Activated CD8-positive, alpha-beta memory T cell treated with anti-CD3 and anti-CD28 coated beads, Interleukin-2, amount 50 U/mL, for 48 hours (primary cell): Measurements from ENCODE around the gene IGFLR1.
"Not testable (repeated sequence)": the region's sequence is repeated elsewhere in the genome, so short reads cannot be mapped to it uniquely, and the experiment has no call there.

Experiments used
- DNase-seq: peaks from one replicate; pipeline ENCODE4 v3.0.0-alpha.2; 2020

The IGFLR1 gene

DNA sequence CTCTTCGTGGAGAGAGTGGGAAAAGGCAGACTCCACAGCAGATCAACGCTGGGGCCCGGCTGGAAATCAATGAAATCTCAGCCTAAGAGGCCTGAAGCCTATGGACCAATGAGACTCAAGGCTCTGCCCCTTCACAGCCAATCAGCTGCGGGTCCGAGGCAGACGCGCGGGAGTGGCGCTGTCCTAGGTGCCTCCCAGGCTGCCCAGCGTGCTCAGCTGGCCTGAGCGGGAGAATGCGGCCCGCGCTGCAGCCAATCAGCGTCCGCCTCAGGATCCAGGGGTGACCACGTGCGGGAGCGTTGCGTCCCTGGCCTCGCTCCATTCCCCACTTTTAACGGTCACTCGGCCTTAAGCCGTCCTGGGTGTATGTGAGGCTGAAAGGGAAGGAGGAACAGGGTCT, 38.0 kb downstream of the IGFLR1 start, which contains the start of gene ZBTB32:
TSS of gene ZBTB32 (plus strand) at position 341 of the 400 bp plus-strand sequence. CDS start 10,069 bp downstream, outside the sequence.
- peak; percentile 68 for DNase-seq

DNA sequence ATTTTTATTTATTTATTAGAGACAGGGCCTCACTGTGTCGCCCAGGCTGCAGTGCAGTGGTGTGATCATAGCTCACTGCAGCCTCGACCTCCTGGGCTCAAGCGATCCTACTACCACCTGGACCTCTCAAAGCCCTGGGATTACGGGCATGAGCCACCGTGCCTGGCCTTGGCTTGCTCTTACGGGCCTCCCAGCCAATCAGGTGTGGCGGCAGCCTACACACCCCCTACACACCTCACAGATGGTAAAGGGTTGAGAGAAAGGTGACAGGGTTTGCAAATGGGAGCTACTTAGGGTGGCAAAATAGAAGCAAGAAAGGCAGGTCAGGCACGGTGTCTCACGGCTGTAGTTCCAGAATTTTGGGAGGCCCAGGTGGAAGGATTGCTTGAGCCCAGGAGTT, 38.9 kb downstream of the IGFLR1 start:
- no peak for DNase-seq

DNA sequence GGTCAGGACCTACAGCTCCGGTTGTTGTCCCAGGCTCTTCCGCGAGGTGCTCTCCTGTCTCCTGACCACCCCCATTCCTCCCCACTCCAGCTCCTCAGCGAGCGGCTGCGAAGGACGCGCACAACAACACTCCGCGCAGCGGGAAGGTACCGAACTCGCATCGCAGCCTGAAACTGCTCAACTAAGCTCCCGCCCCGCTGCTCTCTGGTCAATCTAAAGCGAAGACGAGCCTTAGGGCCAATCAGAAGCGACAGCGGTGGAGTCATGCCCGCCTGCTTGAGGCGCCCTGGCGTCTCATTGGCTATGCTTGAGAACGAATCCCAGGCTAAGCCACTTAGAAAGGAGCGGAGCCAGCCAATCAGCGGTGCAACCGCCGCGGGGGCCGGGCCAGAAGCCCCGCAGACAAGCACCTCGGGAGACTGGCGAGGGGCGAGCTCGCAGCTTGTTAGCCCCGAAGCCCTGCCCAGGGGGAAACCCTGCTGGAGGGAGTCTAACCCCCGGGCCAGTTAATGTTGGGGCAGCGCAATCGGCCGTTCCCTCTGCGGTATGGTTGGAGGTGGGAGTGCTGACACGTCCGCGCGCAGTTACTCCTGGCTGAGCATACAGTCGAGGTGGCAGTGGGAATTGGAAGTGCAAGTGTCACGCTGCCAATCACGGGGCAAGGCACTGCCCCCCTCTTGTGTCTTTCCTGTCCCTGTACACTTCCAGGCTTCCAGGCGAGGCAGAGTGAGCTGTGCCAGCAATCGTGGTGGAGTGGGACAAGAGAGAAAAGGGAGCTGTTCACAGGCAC, 39.8 kb downstream of the IGFLR1 start:
- DNase-seq, result peak; percentile 94

DNA sequence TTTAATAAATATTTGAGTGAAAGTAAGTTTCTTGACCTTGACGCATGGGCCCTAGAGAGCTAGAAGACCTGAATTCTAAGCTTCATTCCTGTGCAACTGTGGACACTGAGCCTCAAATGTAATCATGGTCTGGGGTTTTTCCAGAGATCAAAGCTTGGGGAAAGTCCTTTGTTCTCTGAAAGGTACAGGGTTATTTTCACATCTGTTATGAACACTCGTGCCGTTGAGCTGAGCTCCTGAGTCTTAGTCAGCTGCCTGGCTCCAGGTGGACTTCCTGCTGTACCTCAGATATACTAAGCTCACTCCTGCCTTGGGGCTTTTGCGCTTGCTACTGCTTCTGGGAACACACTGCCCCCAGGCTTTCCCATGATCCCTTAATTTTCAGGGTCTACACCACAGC, 45.4 kb downstream of the IGFLR1 start:
- DNase-seq, result peak; percentile 53

DNA sequence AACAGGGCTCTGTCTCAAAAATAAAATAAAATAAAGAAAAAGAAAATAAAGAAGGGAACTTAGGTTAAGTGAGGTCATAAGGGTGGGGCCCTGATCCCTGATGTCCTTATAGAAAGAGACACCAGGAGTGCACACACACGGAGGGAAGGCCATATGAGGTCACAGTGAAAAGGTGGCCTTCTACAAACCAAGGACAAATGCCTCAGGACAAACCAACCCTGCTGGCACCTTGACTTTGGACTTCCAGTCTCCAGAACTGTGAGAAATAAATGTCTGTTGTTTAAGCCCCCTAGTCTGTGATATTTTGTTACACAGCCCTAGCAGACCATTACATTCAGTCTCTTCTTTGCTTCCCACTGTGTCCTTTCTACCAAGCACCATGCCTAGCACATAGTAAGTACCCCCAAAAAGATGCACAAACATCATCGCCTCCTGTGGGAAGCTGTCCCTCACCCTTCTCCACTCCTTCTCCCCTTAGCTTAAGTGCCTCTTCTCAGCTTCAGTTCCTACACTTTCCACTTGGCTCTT, 46.3 kb downstream of the IGFLR1 start:
- no peak for DNase-seq

DNA sequence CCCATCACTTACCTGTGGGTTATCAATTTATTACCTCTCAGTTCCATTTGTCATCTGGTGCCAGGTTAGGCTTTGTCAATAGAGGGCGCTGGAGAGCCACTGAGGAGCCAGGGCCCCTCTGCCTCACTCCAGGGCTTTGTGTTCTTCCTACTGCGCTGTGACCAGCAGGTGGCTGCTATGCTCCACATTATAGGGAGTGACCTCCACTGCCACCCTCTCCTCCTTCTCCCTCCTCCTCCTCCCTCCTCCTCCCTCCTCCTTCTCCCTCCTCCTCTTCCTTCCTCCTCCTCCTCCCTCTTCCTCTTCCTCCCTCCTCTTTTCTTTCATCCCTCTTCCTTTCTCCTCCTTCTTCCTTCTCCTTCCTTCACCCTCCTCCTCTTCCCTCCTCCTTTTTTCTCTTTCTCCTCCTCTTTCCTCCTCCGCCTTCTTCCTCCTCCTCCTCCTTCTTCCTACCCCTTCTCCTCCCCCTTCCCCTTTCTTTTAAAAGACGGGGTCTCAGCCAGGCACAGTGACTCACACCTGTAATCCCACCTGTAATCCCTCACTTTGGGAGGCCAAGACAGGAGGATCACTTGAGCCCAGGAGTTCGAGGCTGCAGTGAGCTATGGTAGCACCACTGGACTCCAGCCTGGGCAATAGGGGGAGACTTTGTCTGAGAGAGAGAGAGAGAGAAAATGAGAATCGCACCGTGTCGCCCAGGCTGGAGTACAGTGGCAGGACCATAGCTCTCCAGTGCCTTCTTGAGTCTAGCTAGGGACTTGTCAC, 48.2 kb downstream of the IGFLR1 start:
- DNase-seq, result peak; percentile 94

DNA sequence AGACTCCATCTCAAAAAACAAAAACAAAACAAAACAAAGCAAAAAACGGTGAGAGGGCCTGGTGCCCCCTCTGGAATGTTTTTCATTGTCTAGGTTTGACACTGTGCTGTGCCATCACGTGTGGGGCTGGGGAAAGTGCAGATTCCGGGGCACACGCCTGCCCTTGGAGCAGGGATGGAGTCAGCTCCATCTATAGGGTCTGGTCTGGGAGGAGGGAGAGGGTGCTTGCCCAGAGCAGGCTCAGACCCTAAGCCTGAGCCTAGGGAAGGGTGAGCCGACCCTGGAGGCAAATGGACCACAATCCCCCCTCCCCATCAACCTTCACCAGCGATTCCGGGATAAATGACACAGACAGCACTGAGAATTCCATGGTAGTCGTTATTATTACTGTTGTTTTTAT, 48.8 kb downstream of the IGFLR1 start:
- no peak for DNase-seq

DNA sequence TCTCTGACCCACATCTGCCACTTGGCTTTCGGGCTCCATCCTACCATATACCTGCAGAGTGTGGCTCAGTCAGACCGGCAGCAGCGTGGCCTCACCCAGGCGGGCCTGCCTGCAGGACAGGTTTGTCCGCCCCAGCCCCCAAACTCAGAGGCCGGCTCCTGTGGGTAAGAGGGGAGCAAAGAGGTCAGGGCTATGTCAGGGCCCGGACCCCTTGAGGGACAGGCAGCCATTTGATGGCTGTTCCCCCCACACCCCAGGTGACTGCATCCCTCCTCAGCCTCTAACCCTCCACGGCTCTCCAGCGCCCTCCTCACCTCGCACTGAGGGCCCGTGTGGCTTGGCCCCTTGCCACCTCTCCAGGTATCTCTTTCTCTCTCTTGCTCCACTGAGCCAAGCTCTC, 50.2 kb downstream of the IGFLR1 start:
- no peak for DNase-seq

DNA sequence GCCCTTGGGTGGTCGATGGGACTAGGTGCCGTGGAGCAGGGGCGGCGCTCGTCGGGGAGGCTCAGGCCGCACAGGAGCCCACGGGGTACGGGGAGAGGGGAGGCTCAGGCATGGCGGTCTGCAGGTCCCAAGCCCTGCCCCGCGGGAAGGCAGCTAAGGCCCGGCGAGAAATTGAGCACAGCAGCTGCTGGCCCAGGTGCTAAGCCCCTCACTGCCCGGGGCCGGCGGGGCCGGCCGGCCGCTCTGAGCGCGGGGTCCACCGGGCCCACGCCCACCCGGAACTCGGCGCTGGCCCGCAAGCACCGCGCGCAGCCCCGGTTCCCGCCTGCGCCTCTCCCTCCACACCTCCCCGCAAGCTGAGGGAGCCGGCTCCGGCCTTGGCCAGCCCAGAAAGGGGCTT, 51.1 kb downstream of the IGFLR1 start:
- DNase-seq, result not testable (repeated sequence)

DNA sequence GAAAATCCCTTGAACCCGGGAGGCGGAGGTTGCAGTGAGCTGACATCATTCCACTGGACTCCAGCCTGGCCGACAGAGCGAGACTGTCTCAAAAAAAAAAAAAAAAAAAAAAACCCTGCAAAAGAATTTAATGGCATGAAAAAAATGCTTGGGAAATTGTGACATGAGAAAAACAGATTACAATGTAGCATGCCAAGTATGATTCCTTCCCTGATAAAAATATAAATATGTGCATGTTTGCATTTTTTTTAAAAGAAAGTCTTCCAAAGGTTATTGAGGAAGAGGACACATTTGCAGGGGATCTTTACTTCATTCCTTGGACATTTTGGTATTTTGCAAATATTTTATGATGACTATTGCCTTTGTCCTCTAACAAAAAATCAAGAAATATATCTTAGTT, 52.4 kb downstream of the IGFLR1 start:
- no peak for DNase-seq
